ENCODE results near the gene MMP1.

DNA sequence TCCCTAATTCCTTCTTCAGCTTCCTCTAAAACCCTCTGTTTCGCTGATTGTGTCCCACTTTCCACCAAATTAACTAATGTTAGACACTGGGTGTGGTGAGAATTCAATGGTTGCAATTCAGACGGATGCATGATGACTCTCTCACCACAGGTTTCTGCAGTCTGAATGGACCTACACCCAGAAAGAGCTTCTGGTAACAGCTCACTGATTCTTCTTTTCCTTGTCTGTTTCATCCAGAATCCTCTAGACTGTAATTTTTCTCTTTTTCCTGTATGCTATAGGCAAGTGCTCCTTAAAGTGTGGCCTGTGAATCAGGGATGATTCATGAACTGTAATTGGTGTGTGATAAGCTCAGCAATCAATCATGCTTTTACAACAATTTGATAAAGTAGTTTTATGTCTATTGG lies 35.6 kb downstream of the MMP1 start:
- TF ChIP-seq, protein P1, sequence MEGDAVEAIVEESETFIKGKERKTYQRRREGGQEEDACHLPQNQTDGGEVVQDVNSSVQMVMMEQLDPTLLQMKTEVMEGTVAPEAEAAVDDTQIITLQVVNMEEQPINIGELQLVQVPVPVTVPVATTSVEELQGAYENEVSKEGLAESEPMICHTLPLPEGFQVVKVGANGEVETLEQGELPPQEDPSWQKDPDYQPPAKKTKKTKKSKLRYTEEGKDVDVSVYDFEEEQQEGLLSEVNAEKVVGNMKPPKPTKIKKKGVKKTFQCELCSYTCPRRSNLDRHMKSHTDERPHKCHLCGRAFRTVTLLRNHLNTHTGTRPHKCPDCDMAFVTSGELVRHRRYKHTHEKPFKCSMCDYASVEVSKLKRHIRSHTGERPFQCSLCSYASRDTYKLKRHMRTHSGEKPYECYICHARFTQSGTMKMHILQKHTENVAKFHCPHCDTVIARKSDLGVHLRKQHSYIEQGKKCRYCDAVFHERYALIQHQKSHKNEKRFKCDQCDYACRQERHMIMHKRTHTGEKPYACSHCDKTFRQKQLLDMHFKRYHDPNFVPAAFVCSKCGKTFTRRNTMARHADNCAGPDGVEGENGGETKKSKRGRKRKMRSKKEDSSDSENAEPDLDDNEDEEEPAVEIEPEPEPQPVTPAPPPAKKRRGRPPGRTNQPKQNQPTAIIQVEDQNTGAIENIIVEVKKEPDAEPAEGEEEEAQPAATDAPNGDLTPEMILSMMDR (IDR thresholded peaks at IDR 0.05 in 2 of 3, conservative IDR thresholded peaks at IDR 0.05 in 1 of 3; ENCODE audit: borderline replicate concordance in 1 of 3, insufficient read depth in 1 of 3, low read depth in 2 of 3, low read length in 2 of 3), result no peak
- TF ChIP-seq POLR2AphosphoS5 (IDR thresholded peaks at IDR 0.05; ENCODE audit: low read depth, low read length) (no peak), YY1 (IDR thresholded peaks at IDR 0.05; ENCODE audit: extremely low read depth, insufficient replicate concordance, low read depth, low read length) (no peak), POLR2A (IDR thresholded peaks at IDR 0.05; ENCODE audit: borderline replicate concordance, extremely low read depth, insufficient read depth, insufficient read length) (no peak), SP1 (IDR thresholded peaks at IDR 0.05; ENCODE audit: low read depth) (peak; percentile 36; the same call in 1 of the 2 replicates), ELF1 (IDR thresholded peaks at IDR 0.05; ENCODE audit: borderline replicate concordance, low read depth) (no peak), EZH2 (IDR thresholded peaks at IDR 0.05) (no peak)
- TF ChIP-seq, protein P2, sequence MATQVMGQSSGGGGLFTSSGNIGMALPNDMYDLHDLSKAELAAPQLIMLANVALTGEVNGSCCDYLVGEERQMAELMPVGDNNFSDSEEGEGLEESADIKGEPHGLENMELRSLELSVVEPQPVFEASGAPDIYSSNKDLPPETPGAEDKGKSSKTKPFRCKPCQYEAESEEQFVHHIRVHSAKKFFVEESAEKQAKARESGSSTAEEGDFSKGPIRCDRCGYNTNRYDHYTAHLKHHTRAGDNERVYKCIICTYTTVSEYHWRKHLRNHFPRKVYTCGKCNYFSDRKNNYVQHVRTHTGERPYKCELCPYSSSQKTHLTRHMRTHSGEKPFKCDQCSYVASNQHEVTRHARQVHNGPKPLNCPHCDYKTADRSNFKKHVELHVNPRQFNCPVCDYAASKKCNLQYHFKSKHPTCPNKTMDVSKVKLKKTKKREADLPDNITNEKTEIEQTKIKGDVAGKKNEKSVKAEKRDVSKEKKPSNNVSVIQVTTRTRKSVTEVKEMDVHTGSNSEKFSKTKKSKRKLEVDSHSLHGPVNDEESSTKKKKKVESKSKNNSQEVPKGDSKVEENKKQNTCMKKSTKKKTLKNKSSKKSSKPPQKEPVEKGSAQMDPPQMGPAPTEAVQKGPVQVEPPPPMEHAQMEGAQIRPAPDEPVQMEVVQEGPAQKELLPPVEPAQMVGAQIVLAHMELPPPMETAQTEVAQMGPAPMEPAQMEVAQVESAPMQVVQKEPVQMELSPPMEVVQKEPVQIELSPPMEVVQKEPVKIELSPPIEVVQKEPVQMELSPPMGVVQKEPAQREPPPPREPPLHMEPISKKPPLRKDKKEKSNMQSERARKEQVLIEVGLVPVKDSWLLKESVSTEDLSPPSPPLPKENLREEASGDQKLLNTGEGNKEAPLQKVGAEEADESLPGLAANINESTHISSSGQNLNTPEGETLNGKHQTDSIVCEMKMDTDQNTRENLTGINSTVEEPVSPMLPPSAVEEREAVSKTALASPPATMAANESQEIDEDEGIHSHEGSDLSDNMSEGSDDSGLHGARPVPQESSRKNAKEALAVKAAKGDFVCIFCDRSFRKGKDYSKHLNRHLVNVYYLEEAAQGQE (IDR thresholded peaks at IDR 0.05; ENCODE audit: low read depth), result no peak
